ENCODE results near the gene C2CD2. TPM values are rescaled to one million over a fixed set of nuclear protein-coding genes. Genes with fewer than 3 reads are reported as not detected.

The C2CD2 gene
- total and polyA plus RNA-seq, 2 donors (not counting 1 experiment from before 2014, with no cell fraction given): 20.3 to 22.3 TPM

GRCh38 chr21:41964171-41964570 lies 10.4 kb upstream of the C2CD2 start:
- Histone ChIP-seq H3K4me3 (replicated peaks in 1 of 4; ENCODE audit: control extremely low read depth in 1 of 4, insufficient read depth in 1 of 4, low read depth in 3 of 4, low read length in 4 of 4) (no peak overlapping the region), H3K9ac (ENCODE audit: insufficient read depth, low read length) (no peak overlapping the region), H3K36me3 (ENCODE audit: control insufficient read depth, insufficient read depth, low read length) (no peaks in the 10 kb centered on the region), H3K27ac (ENCODE audit: insufficient read depth, low read length) (no peak overlapping the region), H3K79me2 (ENCODE audit: control insufficient read depth, insufficient read depth, low read length) (no peaks in the 10 kb centered on the region), H4K20me1 (ENCODE audit: control insufficient read depth, extremely low read depth, insufficient read depth, low read length) (no peaks in the 10 kb centered on the region), H3K27me3 (ENCODE audit: control insufficient read depth, insufficient read depth, low read length) (peaks cover 5% of the 10 kb centered on the region), H3K9me3 (ENCODE audit: control insufficient read depth, insufficient read depth, low read depth, low read length) (no peaks in the 10 kb centered on the region), H3K4me2 (ENCODE audit: extremely low read depth, insufficient read depth, low read length) (no peak overlapping the region), H2AFZ (ENCODE audit: low read length) (no peak overlapping the region), H3K4me1 (ENCODE audit: control insufficient read depth, extremely low read depth, insufficient read depth, low read length) (no peaks in the 10 kb centered on the region)
- no peak for TF ChIP-seq CTCF (conservative IDR thresholded peaks at IDR 0.05 in 1 of 2, IDR thresholded peaks at IDR 0.05 in 1 of 2; ENCODE audit: low read depth in 1 of 2, low read length in 2 of 2)
- TF ChIP-seq EZH2 (IDR thresholded peaks at IDR 0.05; ENCODE audit: low read length, missing control alignments): no peak
- DNase-seq (ENCODE audit: low read depth in 2 of 2): no peak

GRCh38 chr21:41962425-41962966 lies 8.7 kb upstream of the C2CD2 start:
- Histone ChIP-seq H3K4me1 (ENCODE audit: control insufficient read depth, extremely low read depth, insufficient read depth, low read length) (peaks cover 9% of the 10 kb centered on the region), H4K20me1 (ENCODE audit: control insufficient read depth, extremely low read depth, insufficient read depth, low read length) (no peaks in the 10 kb centered on the region)
- no peak for TF ChIP-seq EZH2 (IDR thresholded peaks at IDR 0.05; ENCODE audit: low read length, missing control alignments)

GRCh38 chr21:41961753-41962152 lies 7.9 kb upstream of the C2CD2 start:
- no peak for DNase-seq (ENCODE audit: low read depth in 2 of 2)
- H3K4me3 ChIP-seq (replicated peaks in 1 of 4; ENCODE audit: control extremely low read depth in 1 of 4, insufficient read depth in 1 of 4, low read depth in 3 of 4, low read length in 4 of 4): no peak overlapping the region
- H3K9me3 ChIP-seq (ENCODE audit: control insufficient read depth, insufficient read depth, low read depth, low read length): no peaks in the 10 kb centered on the region
- no peaks in the 10 kb centered on the region for H3K36me3 ChIP-seq (ENCODE audit: control insufficient read depth, insufficient read depth, low read length)
- H3K9ac ChIP-seq (ENCODE audit: insufficient read depth, low read length): no peak overlapping the region
- no peak overlapping the region for H3K4me2 ChIP-seq (ENCODE audit: extremely low read depth, insufficient read depth, low read length)
- H3K27me3 ChIP-seq (ENCODE audit: control insufficient read depth, insufficient read depth, low read length): peaks cover 5% of the 10 kb centered on the region
- TF ChIP-seq CTCF (conservative IDR thresholded peaks at IDR 0.05 in 1 of 2, IDR thresholded peaks at IDR 0.05 in 1 of 2; ENCODE audit: low read depth in 1 of 2, low read length in 2 of 2) (no peak), EZH2 (IDR thresholded peaks at IDR 0.05; ENCODE audit: low read length, missing control alignments) (no peak)
- no peak overlapping the region for H2AFZ ChIP-seq (ENCODE audit: low read length)
- H3K79me2 ChIP-seq (ENCODE audit: control insufficient read depth, insufficient read depth, low read length): no peaks in the 10 kb centered on the region
- H4K20me1 ChIP-seq (ENCODE audit: control insufficient read depth, extremely low read depth, insufficient read depth, low read length): no peaks in the 10 kb centered on the region
- peaks cover 15% of the 10 kb centered on the region for H3K4me1 ChIP-seq (ENCODE audit: control insufficient read depth, extremely low read depth, insufficient read depth, low read length)
- no peak overlapping the region for H3K27ac ChIP-seq (ENCODE audit: insufficient read depth, low read length)

More at GRCh38 chr21:41962425-41962966, 8.7 kb upstream of the C2CD2 start:
- Histone ChIP-seq H3K27me3 (ENCODE audit: control insufficient read depth, insufficient read depth, low read length) (peaks cover 5% of the 10 kb centered on the region), H3K9ac (ENCODE audit: insufficient read depth, low read length) (no peak overlapping the region), H3K79me2 (ENCODE audit: control insufficient read depth, insufficient read depth, low read length) (no peaks in the 10 kb centered on the region), H3K4me2 (ENCODE audit: extremely low read depth, insufficient read depth, low read length) (no peak overlapping the region), H3K36me3 (ENCODE audit: control insufficient read depth, insufficient read depth, low read length) (no peaks in the 10 kb centered on the region), H3K4me3 (replicated peaks in 1 of 4; ENCODE audit: control extremely low read depth in 1 of 4, insufficient read depth in 1 of 4, low read depth in 3 of 4, low read length in 4 of 4) (no peak overlapping the region), H3K9me3 (ENCODE audit: control insufficient read depth, insufficient read depth, low read depth, low read length) (no peaks in the 10 kb centered on the region), H3K27ac (ENCODE audit: insufficient read depth, low read length) (no peak overlapping the region), H2AFZ (ENCODE audit: low read length) (no peak overlapping the region)
- DNase-seq (ENCODE audit: low read depth in 2 of 2): no peak
